ENCODE results near the gene ADGRA1.

GRCh38 chr10:133167693-133168616, 80.2 kb downstream of the ADGRA1 start:
- TF ChIP-seq CTCF (IDR thresholded peaks at IDR 0.05; ENCODE audit: low read length) (no peak), EZH2 (IDR thresholded peaks at IDR 0.05; ENCODE audit: borderline replicate concordance, low read length) (no peak)

All from OCI-LY1 (cell line).